ENCODE results near the gene KCNH4. TPM values are rescaled to one million over a fixed set of nuclear protein-coding genes. Genes with fewer than 3 reads are reported as not detected.
A peak's percentile ranks its signal among the peaks of the same experiment; 100 is the strongest.

Gene KCNH4
- polyA plus RNA-seq, 10 donors: 0.03 to 0.06 (median 0.05) TPM; not detected in 7

- DNase-seq: peak in 1 of 3 donors; percentile 41
These were observed 42.0 kb downstream of the KCNH4 start for GRCh38 chr17:42138749-42139492.

GRCh38 chr17:42136654-42137051 is 44.3 kb downstream of the KCNH4 start:
- DNase-seq: no peak

- DNase-seq: peak in 2 of 3 donors; percentile 25 to 41
These were observed 45.0 kb downstream of the KCNH4 start for GRCh38 chr17:42135664-42136653.

GRCh38 chr17:42135151-42135550 is 45.8 kb downstream of the KCNH4 start:
- DNase-seq: no peak

GRCh38 chr17:42133461-42134041 is 47.4 kb downstream of the KCNH4 start:
- no peak for DNase-seq

- DNase-seq: peak in 1 of 3 donors; percentile 35
These were observed 48.0 kb downstream of the KCNH4 start for GRCh38 chr17:42132941-42133340.

GRCh38 chr17:42131981-42132432 is 48.9 kb downstream of the KCNH4 start:
- no peak for DNase-seq

- no peak for DNase-seq
These were observed 49.7 kb downstream of the KCNH4 start for GRCh38 chr17:42131232-42131631.

GRCh38 chr17:42130310-42130936 is 50.5 kb downstream of the KCNH4 start:
- no peak for DNase-seq

GRCh38 chr17:42129109-42129837 is 51.7 kb downstream of the KCNH4 start:
- no peak for DNase-seq

GRCh38 chr17:42127414-42127813 is 53.5 kb downstream of the KCNH4 start:
- DNase-seq: no peak

- no peak for DNase-seq
These were observed 54.1 kb downstream of the KCNH4 start for GRCh38 chr17:42126836-42127235.

GRCh38 chr17:42125565-42125964 is 55.4 kb downstream of the KCNH4 start:
- no peak for DNase-seq

- no peak for DNase-seq
These were observed 56.7 kb downstream of the KCNH4 start for GRCh38 chr17:42124256-42124655.

- peak; percentile 26 to 77 (median 62) for DNase-seq
These were observed 58.3 kb downstream of the KCNH4 start, which contains the start of gene HSPB9 for GRCh38 chr17:42122371-42123303. Gene HSPB9 (plus strand): TSS chr17:42122804. CDS start chr17:42122851, 47 bp downstream.

GRCh38 chr17:42120770-42121769 is 59.9 kb downstream of the KCNH4 start, which contains the start of gene KAT2A:
Gene KAT2A (minus strand): TSS chr17:42121367. CDS start chr17:42121304, 63 bp downstream.
- DNase-seq: peak; percentile 81 to 95 (median 92)

GRCh38 chr17:42120161-42120769 is 60.7 kb downstream of the KCNH4 start:
- no peak for DNase-seq

- no peak for DNase-seq
These were observed 61.6 kb downstream of the KCNH4 start for GRCh38 chr17:42119301-42119700.

Measured in muscle of back (tissue), 11 donors.